ENCODE results near the gene ANKRD1. TPM values are rescaled to one million over a fixed set of nuclear protein-coding genes. Genes with fewer than 3 reads are reported as not detected.

ANKRD1 gene
- total RNA-seq, 1 donor from 2014 or later = 156 TPM

DNA sequence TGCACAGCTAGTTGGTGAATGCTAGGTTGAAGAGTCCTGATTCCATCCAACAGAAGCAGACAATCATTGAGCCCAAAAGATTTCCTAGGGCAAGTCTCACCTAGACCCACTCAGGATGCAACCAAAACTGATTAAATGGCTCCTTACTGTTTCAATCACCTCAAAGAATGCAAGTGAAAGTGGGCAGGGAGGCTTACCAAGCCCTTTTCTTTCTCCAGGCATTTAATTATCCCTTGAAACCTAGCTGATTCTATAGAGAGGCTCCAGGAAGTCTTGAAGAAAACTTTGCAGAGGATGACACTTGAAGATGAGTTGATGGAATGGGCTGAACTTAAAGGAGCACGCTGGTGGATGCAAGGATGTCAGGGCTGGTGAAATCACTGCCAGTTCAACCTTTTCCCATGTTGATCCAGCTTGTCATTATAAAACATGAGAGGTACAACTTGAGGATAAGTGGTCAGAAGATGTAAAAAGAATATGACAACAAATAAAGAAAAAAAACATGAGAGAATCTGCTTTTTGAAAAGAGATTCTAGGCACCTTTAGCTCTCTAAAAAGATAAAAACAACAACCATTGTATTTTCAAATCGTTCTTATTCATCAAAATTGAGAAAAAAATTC is 2.3 kb upstream of the ANKRD1 start:
- Histone ChIP-seq H3K9me3 (no peaks in the 10 kb centered on the region), H3K27ac (no peak overlapping the region), H3K4me3 (no peak overlapping the region), H3K36me3 (no peaks in the 10 kb centered on the region), H3K27me3 (no peaks in the 10 kb centered on the region), H3K4me1 (peaks cover 10% of the 10 kb centered on the region)
- ATAC-seq = no peak
- no peak for DNase-seq
- intact Hi-C loops (cut with DNase I) = no loop called here
- TF ChIP-seq, protein P1, sequence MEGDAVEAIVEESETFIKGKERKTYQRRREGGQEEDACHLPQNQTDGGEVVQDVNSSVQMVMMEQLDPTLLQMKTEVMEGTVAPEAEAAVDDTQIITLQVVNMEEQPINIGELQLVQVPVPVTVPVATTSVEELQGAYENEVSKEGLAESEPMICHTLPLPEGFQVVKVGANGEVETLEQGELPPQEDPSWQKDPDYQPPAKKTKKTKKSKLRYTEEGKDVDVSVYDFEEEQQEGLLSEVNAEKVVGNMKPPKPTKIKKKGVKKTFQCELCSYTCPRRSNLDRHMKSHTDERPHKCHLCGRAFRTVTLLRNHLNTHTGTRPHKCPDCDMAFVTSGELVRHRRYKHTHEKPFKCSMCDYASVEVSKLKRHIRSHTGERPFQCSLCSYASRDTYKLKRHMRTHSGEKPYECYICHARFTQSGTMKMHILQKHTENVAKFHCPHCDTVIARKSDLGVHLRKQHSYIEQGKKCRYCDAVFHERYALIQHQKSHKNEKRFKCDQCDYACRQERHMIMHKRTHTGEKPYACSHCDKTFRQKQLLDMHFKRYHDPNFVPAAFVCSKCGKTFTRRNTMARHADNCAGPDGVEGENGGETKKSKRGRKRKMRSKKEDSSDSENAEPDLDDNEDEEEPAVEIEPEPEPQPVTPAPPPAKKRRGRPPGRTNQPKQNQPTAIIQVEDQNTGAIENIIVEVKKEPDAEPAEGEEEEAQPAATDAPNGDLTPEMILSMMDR (IDR thresholded peaks at IDR 0.05) = no peak

DNA sequence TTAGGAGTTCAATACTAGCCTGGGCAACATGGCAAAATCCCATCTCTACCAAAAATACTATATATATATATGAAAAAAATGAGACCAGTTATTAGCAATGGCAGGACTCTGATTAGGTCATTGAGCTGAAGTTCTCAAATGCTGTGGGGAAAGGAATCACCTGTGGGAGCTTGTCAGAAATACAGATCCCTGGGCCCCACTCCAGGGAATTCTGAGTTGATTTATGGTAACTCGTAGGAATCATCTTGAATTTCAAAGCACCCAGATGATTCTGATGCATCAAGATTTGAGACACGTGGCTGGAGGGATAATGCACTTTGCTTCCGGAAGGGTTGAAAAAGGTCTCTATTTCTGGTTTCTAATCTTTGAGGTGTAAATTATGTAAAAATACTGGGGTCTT is 1.0 kb upstream of the ANKRD1 start:
- no peaks in the 10 kb centered on the region for H3K36me3 ChIP-seq
- TF ChIP-seq, protein P1 (IDR thresholded peaks at IDR 0.05) = no peak
- no peaks in the 10 kb centered on the region for H3K9me3 ChIP-seq
- peaks cover 10% of the 10 kb centered on the region for H3K4me1 ChIP-seq
- intact Hi-C loops (cut with DNase I) = no loop called here
- DNase-seq (no peak), ATAC-seq (no peak)
- no peaks in the 10 kb centered on the region for H3K27me3 ChIP-seq
- H3K4me3 ChIP-seq = no peak overlapping the region
- H3K27ac ChIP-seq = peak overlapping the region; percentile 26

DNA sequence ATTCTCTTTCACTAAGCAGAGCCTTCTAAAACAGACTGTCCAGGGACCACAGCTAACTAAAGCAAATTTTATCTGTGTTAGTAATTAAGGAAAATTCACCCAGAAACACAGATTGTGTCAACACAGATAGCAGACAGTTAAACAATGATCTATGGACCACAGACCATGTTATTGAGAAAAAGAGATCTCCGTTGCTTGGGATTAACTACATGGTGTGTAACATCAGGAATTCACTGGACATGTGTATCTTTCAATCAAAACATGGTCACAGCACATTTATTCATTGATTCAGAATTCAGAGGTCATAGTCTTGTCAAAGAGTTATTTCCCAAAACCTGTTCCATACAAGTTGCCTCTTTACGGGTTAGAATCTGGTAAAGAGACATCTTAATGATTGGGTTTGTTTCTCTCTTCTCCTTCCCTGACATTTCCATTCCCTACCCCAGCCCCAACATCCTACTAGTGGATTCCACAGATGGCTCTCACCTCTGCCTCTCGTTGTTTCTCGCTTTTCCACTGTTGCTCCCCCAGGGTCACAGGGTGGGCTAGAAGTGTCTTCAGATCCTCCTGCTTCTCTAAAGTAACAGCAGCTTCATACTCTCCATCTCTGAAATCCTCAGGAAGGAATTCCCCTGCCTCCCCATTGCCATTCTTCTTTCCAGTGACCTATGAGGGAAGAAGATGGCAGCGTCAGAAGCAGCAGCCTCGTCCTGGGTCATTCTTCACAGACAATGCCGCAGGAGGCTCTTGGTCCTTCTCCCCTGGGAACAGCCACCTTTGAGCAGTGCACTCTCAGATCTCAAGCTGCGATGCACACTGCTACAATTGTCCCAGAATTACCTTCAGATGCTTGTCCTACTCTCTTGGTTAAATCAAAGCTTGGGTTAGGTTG is 958 bp downstream of the ANKRD1 start:
- no peaks in the 10 kb centered on the region for H3K27me3 ChIP-seq
- peak overlapping the region; percentile 27 for H3K27ac ChIP-seq

GRCh38 chr10:90917968-90918318 is 2.9 kb downstream of the ANKRD1 start:
- intact Hi-C loops (cut with DNase I) = no loop called here
- no peaks in the 10 kb centered on the region for H3K27me3 ChIP-seq
- no peak overlapping the region for H3K27ac ChIP-seq
- ATAC-seq (no peak), DNase-seq (no peak)
- H3K36me3 ChIP-seq = no peaks in the 10 kb centered on the region
- peaks cover 7% of the 10 kb centered on the region for H3K4me1 ChIP-seq
- H3K4me3 ChIP-seq = no peak overlapping the region
- H3K9me3 ChIP-seq = no peaks in the 10 kb centered on the region
- TF ChIP-seq, protein P1 (IDR thresholded peaks at IDR 0.05) = no peak

More for the DNA sequence above, 958 bp downstream of the ANKRD1 start:
- Histone ChIP-seq H3K4me1 (peaks cover 9% of the 10 kb centered on the region), H3K9me3 (no peaks in the 10 kb centered on the region), H3K4me3 (peak overlapping the region; percentile 13), H3K36me3 (no peaks in the 10 kb centered on the region)
- ATAC-seq (no peak), DNase-seq (no peak)
- TF ChIP-seq, protein P1 (IDR thresholded peaks at IDR 0.05) = no peak
- intact Hi-C loops (cut with DNase I) = no loop called here

- no peak for ATAC-seq
- H3K4me1 ChIP-seq = peaks cover 11% of the 10 kb centered on the region
- H3K4me3 ChIP-seq = no peak overlapping the region
- DNase-seq = no peak
- intact Hi-C loops (cut with DNase I) = no loop called here
- H3K27ac ChIP-seq = no peak overlapping the region
- no peaks in the 10 kb centered on the region for H3K36me3 ChIP-seq
- TF ChIP-seq, protein P1 (IDR thresholded peaks at IDR 0.05) = no peak
- H3K27me3 ChIP-seq = no peaks in the 10 kb centered on the region
- H3K9me3 ChIP-seq = no peaks in the 10 kb centered on the region
Measured at GRCh38 chr10:90917238-90917967, 3.5 kb downstream of the ANKRD1 start.
